Kidney epithelial cell (primary cell): ENCODE measurements around the gene GAS2L2. TPM values are rescaled to one million over a fixed set of nuclear protein-coding genes. Genes with fewer than 3 reads are reported as not detected.

ENCODE experiments used
- DNase-seq: peaks from one replicate; pipeline ENCODE4 v3.0.0-alpha.2; 2010; ENCODE audit warnings: low read depth
- H3K27me3 ChIP-seq: 2 replicates; pipeline ENCODE4 v1.6.0; 2011; ENCODE audit warnings: low read length; ENCODE audit not compliant: control insufficient read depth, insufficient read depth
- H3K36me3 ChIP-seq: 2 replicates; pipeline ENCODE4 v1.5.1; 2011; ENCODE audit warnings: low read length; ENCODE audit not compliant: control insufficient read depth, insufficient read depth
- H3K4me3 ChIP-seq: 2 replicates; pipeline ENCODE4 v1.5.1; 2011; ENCODE audit warnings: low read depth, mild to moderate bottlenecking, control low read depth, low read length
- total RNA-seq: library from RNA; depleted of rRNA; stranded (reverse); fragments of >200 nt; gene quantifications from 2 replicates; pipeline ENCODE4 v1.2.3, GENCODE V29; 2015
- TF ChIP-seq, protein P1 (sequence below): IDR thresholded peaks from 2 replicates; pipeline ENCODE4 v1.5.1; 2011; ENCODE audit warnings: mild to moderate bottlenecking, moderate library complexity, low read length, control low read depth, inconsistent platforms; ENCODE audit not compliant: insufficient read depth, poor library complexity, severe bottlenecking

The GAS2L2 gene
- total RNA-seq, 1 donor from 2014 or later, result not detected

DNA sequence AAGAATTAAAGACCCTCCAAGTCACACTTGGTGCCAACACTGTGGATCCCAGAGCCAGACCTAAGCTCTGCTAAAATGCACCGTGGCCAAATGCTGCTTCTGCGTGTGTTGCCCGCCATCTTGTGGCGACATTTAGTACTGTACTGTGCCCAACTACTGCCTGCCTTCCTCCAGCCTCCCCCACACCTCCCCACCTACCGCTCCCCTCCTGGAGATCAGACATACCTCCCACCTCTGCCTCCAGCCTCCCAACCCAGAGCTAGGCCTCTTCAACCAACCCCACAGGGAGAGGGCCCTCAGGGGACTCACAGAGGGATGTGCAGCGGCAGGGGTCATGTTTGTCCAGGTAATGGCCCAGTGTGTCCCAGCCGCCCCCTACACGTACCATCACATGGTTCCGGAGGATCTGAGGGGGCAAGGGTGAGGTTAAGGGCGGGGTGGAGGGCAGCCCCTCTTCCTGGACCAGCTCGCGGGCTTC lies 5.5 kb downstream of the GAS2L2 start:
- DNase-seq, result no peak
- peaks cover 59% of the 10 kb centered on the region for H3K27me3 ChIP-seq
- TF ChIP-seq, protein P1, sequence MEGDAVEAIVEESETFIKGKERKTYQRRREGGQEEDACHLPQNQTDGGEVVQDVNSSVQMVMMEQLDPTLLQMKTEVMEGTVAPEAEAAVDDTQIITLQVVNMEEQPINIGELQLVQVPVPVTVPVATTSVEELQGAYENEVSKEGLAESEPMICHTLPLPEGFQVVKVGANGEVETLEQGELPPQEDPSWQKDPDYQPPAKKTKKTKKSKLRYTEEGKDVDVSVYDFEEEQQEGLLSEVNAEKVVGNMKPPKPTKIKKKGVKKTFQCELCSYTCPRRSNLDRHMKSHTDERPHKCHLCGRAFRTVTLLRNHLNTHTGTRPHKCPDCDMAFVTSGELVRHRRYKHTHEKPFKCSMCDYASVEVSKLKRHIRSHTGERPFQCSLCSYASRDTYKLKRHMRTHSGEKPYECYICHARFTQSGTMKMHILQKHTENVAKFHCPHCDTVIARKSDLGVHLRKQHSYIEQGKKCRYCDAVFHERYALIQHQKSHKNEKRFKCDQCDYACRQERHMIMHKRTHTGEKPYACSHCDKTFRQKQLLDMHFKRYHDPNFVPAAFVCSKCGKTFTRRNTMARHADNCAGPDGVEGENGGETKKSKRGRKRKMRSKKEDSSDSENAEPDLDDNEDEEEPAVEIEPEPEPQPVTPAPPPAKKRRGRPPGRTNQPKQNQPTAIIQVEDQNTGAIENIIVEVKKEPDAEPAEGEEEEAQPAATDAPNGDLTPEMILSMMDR, result peak; percentile 89
- H3K4me3 ChIP-seq, result no peak overlapping the region
- no peaks in the 10 kb centered on the region for H3K36me3 ChIP-seq

DNA sequence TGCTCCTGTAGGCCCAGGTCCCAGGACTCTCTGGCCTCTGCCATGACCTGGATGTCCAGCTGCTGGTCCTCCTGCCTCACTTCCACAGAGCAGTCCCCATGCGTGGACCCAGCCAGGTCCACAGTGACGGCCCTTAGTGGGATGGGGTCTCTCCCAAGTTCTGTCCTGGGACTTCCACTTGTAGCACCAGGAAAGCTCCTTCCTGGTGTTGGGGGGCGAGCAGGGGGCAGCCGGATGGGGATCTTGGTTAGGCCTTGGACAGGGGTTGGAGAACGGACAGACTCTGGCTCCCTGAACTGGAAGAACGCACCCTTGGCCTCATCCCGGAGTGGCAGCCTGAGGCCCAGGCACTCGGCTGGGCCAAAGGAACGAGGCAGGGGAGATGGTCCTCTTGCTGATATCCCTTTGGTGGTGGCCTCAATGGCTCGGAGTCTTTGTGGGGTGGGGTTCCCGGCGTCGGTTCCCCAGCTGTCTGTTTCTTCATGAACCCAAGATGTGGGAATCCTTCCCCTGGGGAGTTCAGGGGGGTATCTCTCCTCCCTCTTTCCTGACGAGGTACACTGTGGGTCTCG lies 7.2 kb downstream of the GAS2L2 start:
- Histone ChIP-seq H3K4me3 (no peak overlapping the region), H3K36me3 (no peaks in the 10 kb centered on the region), H3K27me3 (peaks cover 69% of the 10 kb centered on the region)
- TF ChIP-seq, protein P1, result no peak
- no peak for DNase-seq

DNA sequence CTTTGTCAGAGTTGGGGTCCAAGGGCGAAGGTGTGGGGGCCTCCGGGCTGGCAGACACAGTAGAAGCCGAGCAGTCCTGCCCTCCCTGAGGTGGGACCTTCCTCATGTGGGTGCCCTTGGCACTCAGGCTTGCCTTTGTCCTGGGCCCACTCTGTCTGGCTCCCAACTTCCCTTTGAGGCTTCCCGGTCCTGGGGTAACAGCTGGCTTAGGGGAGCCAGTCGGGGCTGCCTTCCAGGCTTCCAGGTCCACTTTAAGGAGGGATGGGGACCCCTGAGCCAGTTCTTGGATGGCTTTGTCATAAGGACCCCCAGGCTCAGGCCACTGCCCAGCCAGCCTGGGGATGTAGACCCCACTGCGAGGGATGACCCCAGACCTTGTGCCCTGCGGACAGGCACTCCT lies 7.8 kb downstream of the GAS2L2 start:
- no peaks in the 10 kb centered on the region for H3K36me3 ChIP-seq
- H3K27me3 ChIP-seq, result peaks cover 70% of the 10 kb centered on the region
- no peak overlapping the region for H3K4me3 ChIP-seq
- TF ChIP-seq, protein P1, result no peak
- no peak for DNase-seq

DNA sequence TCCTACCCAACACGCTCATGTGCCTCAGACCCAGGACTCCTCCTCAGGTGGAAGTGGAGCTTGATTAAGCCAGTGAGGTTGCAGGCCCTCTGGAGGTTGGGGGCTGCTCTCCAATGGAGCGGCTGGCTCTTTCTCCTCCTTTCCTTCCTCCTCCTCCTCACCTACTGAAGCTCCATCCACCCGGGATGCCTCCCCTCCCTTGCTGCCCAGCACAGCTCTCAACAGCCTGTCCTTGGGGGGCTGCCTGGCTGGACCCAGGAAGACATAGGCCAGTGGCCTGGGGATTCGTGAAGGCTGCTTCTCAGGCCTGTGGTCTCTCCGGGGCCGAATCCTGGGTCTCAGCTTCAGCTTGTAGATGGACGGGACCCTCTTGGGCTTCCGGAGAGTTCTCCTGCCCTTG lies 8.2 kb downstream of the GAS2L2 start:
- H3K36me3 ChIP-seq, result no peaks in the 10 kb centered on the region
- peaks cover 70% of the 10 kb centered on the region for H3K27me3 ChIP-seq
- TF ChIP-seq, protein P1, result no peak
- H3K4me3 ChIP-seq, result no peak overlapping the region
- DNase-seq, result no peak

DNA sequence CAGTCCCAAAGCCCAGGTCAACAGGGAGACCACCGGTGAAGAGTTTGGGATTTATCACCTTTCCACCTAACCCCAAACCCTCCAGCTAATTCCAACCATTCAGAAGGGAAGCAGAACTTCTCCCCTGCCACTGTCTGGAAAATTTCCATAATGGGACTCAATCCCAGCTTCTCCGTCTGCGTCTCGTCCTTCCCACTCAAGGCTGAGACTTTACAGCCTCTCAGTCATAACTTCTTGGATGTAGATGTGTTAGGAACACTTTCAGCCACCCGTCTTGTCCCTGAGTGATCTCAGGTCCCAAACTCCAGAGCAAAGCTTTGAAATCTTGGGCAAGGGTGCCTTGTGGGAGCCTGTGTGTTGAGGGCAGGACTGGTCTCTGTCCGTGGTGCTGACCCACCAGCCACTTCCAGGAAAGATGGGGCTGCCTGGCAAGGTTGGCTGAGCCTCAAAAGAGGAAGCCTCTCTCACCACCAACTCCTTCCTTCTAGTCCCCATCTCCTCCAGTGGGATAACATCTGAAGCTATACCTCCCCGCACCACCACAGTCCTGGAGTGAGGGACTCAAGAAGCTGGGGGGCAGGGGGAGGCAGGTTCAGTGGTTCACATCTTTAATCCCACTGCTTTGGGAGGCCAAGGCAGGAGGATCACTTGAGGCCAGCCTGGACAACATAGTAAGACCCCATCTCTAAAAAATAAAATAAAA lies 9.3 kb downstream of the GAS2L2 start:
- peaks cover 68% of the 10 kb centered on the region for H3K27me3 ChIP-seq
- no peak for DNase-seq

More for the DNA sequence above, 9.3 kb downstream of the GAS2L2 start:
- no peaks in the 10 kb centered on the region for H3K36me3 ChIP-seq
- H3K4me3 ChIP-seq, result no peak overlapping the region
- TF ChIP-seq, protein P1, result no peak
